RPMI7951 (cell line): Measurements from ENCODE around the gene OPA1. TPM values are rescaled to one million over a fixed set of nuclear protein-coding genes. Genes with fewer than 3 reads are reported as not detected.

Source experiments
- DNase-seq: peaks from one replicate; pipeline ENCODE4 v3.0.0-alpha.2; 2012; ENCODE audit warnings: low read depth
- total RNA-seq: library from RNA; depleted of rRNA; stranded (reverse); fragments of >200 nt; shearing (Covaris generic); gene quantifications from 2 replicates; pipeline ENCODE4 v1.2.3, GENCODE V29; 2014

The OPA1 gene
- total RNA-seq, 1 experiment from 2014 or later: 68.7 TPM

- no peak for DNase-seq
These were observed 57.6 kb downstream of the OPA1 start for GRCh38 chr3:193650585-193650984.

- DNase-seq: no peak
These were observed 62.9 kb downstream of the OPA1 start for GRCh38 chr3:193655831-193656433.

- no peak for DNase-seq
These were observed 63.4 kb downstream of the OPA1 start for GRCh38 chr3:193656445-193656844.

GRCh38 chr3:193656878-193657282, 63.9 kb downstream of the OPA1 start:
- no peak for DNase-seq

- DNase-seq: no peak
These were observed 67.2 kb downstream of the OPA1 start for GRCh38 chr3:193660171-193660570.

GRCh38 chr3:193660698-193661411, 67.8 kb downstream of the OPA1 start:
- no peak for DNase-seq

DNA sequence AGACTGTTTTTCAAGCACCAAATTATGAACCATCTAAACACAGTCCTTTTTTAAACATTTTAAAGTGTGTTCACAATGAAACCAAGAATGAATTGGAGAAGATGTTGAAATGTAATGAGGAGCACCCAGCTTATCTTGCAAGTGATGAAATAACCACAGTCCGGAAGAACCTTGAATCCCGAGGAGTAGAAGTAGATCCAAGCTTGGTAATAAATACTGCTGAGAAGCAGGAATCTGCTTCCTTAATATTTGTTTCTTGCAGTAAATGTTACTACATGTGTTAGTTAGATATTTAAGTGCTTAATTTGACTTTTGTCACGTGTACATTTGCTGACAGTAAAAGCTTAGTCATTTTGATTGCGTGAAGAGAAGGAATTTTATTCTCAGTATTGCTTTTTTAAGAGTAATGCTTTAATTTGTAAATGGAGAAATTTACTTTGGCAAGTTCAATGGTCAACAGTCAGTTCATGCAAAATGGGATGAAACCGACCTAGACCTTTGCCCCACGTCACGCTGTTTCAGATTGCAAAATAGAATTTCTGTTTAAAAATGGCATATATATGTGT, 69.8 kb downstream of the OPA1 start:
- DNase-seq: no peak

GRCh38 chr3:193665370-193665989, 72.5 kb downstream of the OPA1 start:
- DNase-seq: peak; percentile 34

DNA sequence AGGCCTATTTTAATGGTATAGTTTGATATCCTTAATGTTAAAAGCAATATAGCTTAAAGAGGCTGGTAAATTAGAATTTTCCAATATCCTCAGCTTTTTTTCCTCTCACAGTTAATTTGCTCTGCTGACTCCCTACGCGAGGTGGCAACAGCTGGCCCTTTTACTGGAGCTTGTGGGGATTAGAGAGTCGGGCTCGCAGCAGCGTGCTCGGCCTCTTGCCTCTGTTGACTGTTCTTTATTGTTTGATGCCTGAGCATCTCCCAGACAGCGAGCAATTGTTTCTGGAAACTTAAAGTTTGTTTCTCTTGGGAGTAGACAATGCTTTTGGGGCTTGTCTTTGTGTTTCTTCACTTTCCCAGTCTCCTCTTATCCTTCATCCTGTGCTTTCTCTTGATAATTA, 80.8 kb downstream of the OPA1 start:
- DNase-seq: no peak

GRCh38 chr3:193674714-193675113, 81.7 kb downstream of the OPA1 start:
- DNase-seq: no peak

- DNase-seq: no peak
These were observed 84.7 kb downstream of the OPA1 start for GRCh38 chr3:193677734-193678133.

- DNase-seq: peak; percentile 33
These were observed 87.2 kb downstream of the OPA1 start for GRCh38 chr3:193680220-193680619.

- no peak for DNase-seq
These were observed 88.6 kb downstream of the OPA1 start for GRCh38 chr3:193681631-193682030.

GRCh38 chr3:193686665-193687483, 93.9 kb downstream of the OPA1 start:
- no peak for DNase-seq

DNA sequence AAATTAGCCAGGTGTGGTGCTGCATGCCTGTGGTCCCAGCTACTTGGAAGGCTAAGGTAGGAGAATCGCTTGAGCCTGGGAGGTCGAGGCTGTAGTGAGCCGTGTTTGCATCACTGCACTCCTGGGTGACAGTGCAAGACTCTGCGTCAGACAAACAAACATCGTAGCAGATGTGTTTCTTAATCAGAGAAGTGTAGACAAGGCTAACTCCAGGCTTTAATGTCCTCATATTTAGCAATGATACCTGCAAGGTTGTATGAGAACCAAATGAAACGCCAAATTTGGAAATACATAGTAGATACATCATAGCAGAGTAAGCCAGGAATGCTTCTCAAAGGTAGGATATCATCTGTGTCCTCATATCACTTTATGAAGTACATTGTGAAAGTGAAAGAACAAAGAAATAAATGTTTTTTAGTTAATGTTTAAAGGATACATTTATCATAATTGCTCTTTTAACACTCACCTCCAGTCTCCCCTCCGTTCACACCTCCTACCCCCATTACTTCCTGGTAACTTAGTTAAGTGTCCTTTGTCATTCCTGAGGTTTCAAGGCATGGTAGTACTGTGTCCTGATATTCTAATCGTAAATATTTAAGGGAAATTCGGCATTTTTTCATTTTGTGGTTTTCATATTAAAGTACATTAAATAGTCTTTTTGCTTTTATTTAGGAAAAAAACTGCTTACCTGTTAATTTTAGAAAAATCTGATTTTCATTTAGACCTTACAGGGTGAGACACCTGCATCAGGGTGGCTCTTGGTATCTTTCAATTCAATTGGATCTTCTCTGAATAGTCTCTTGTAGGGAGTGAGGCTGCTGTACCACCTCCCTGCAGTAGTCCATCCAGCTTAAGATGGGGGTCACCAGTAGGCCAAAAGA, 96.1 kb downstream of the OPA1 start:
- no peak for DNase-seq

DNA sequence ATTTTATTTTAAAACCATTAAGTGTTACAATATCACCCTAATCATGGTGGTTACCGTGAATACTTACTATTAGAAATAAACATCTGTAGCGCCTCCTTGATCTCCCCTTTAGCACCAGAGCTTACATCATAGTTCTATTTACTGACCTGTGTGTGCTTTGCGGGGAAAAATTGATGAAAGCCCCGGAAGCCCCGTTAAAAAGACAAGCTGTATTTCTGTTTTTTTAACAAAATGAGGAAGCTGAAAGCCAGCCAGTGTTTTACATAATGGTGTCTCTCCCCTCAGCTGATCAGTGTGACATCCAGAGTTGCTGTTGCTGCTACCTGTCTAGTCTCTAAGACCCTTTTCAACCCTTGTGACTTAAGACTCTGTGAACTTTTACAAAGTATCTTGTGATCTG, 100.8 kb downstream of the OPA1 start:
- DNase-seq: no peak

- peak; percentile 59 for DNase-seq
These were observed 109.1 kb downstream of the OPA1 start for GRCh38 chr3:193701953-193702635.

DNA sequence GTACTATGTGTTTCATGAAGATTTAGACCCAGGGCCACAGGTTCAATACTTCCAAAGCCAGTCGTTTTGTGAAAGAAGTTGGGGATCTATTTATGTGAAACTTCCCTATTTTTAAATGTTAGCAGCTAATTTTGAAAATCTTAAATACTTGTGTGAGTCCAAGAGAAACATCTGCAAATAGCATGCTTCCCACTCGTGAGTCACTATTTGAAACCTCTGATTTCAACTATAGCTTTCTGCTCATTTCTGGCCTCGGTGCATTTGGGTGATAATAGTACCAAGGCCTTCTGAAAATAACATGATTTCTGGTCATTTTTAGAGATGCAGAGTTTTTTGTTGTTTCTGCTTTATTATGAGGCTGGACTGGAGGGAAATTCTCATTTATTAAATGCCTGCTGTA, 110.0 kb downstream of the OPA1 start:
- peak; percentile 7 for DNase-seq

DNA sequence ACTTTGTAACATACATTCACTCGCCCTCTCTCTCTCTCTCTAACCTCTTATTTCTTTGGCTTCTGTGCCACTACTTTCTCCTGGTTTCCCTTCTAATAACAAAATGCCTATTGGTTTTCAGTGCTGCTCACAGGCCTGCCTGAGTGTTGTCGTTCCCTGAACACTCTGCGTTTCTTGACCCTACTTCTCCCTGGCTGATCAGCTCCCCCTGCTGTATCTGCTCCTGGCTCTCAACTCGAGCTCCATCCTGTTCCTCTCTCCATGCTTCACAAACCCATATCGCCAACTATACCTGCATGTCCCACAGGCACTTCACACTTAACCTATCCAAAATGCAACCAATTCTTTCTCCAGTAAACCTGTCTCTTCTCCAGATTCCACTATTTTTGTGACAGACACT, 111.4 kb downstream of the OPA1 start:
- no peak for DNase-seq

DNA sequence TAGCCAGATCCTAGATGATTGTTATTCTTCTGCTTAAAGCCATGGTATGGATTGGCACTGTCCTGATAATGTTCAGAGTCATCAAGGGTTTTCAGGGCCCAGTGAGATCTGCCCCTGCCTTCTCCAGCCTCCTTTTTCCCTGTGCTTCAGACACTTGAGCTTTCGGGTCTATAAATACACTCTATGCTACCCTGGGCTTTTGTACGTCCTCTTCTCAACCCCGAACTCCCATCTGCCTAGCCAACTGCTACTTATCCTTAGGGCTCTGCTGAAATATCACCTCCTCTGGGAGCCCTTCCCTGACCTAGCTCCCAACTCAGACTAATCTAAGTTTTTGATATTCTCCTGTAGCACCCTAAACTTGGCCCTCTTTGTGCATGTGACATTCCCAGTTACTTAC, 115.3 kb downstream of the OPA1 start:
- no peak for DNase-seq
